GM21576 (cell line): ENCODE data around the gene RABL3.
"Not testable (repeated sequence)": the region's sequence is repeated elsewhere in the genome, so short reads cannot be mapped to it uniquely, and the experiment has no call there.

ENCODE experiments used
- ATAC-seq: cut with Tn5 transposase; IDR thresholded peaks from one replicate; pipeline ENCODE4 v1.9.1; 2021; ENCODE audit warnings: mild to moderate bottlenecking, moderate library complexity; ENCODE audit not compliant: unreplicated experiment

Gene RABL3

DNA sequence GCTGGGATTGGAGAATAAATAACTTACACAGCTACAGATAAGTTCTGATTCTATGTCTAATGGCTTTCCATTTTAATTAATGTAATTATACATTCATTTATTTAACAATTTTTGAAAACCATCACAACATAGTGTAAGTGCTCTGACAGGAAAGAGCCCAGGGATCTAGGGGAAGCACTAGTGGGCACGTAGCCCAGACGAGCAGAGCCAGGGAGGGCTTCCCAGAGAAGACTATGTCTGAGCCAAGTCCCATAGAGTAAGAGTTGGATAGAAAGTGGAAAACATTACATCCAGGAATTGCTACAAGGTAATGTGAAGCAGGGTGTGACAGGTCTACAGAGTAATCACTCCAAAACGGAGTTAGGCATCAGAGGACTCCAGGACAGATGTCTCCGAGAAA is 57.4 kb downstream of the RABL3 start:
- no peak for ATAC-seq

DNA sequence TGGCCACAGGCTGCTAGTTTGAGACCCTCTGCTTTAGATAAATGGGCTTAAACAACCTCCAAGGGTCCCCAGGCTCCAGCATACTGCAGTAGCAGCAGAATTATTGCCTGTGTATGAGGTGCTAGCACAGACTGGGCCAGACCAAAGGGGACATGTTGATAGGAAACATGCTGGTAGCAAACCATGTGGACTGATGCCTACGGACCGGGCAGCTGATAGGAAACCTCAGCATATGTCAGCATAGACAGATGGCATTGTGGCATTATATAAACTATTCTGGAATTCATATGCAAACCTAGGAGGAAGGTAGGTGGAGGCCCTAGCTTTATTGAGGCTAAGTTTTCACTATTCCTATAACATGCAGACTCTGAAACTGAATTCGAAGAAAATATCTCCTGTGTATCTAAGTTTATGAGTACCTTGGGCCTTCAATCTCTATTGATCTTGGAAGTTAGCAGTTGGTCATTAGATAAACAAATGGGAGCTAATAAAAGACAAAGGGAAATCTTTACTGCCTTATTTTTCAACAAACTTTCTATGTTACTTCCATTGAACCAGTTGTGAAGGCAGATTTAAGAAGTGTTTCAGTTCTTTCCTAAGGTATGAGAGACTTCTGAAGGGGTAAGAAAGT is 58.5 kb downstream of the RABL3 start:
- ATAC-seq = no peak

DNA sequence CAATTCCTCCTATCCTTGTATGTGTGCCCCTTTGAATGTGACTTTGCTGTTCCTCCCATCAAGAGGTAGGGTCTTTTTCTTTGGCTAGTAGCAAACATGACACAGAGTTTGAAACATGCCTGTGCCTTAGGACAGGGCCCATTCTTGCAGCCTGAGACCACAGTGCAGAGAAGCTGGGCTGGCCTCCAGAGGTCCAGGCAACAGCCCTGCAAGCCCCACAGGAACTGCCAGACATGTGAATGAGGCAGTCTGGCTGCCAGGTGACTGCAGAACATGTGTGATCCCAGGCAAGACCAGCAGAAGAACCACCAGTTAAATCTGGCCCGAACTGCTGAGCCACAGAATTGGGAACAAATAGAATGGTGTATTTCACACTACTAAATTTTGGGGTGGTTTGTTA is 59.1 kb downstream of the RABL3 start:
- ATAC-seq = no peak

DNA sequence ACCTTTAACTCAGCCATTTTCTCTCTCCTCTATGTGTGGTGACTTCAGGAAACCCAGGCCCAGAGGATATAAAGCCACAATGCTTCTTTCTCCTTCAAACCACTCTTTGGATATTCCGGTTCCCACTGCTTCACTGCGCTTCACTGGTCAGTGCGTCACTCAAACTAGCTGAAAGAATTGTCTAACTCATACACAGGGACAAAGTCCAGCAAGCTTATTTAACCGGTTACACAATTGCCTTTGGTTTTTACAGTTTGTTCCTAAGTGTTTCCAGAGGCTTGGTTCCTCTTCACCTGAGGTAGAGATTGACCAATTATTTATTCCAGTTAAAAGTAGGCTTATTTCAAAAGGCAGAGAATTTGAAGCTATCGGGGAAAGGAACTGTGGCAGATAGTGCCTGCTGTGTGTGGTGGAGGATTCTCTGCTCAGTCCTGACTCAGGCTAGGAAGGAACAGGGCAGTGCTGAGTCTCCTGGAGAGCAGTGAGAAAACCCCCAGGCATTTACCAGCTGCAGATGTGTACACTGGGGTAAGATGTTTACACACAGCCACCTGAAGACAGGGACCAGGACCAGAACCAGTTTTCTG is 60.1 kb downstream of the RABL3 start, which contains the start of gene HGD:
TSS of gene HGD (minus strand) at position 145 of the 587 bp plus-strand sequence. CDS start at position 17, 128 bp downstream.
- no peak for ATAC-seq

DNA sequence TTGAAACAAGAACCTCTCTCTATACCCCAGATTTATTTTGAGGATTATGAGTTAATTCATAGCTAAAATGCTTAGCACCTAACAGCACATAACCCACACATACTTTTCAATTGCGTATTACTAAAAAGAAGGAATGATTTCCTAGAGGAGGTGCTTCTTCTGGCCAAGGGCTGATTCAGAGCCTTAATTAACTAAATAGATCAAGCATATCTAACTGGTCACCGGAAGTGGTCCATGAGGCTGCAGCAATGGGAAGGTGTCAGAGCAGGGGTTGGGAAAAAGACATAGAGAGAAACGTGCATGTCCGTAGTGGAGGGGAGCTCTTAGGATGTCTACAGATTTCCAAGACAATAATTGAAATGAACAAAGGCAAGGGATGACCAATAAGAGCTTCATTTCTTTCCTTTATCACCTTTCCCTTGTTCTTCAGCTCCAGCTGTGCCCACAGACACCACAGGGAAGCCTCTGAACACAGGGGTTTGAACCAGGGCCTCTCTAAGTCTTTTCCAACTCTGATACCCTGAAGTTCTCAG is 60.7 kb downstream of the RABL3 start:
- no peak for ATAC-seq

DNA sequence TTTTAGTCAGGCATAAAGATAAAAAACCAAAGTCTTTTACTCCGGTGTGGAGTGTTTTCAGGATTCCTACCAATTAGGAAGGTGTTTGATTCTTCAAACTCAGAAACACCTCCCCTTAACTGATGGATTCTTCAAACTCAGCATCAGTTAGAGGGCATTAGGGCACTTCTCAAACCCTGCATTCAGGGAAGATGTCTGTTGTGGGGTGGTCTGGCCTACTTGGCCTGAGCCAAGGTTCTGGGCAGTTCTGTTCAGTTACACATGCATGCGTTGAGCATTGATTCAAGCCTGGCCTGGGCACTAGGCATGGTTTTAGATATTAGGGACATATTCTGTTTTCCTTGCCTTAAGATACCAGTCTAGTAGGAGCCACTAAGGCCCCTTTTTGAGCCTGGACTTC is 61.3 kb downstream of the RABL3 start:
- no peak for ATAC-seq

DNA sequence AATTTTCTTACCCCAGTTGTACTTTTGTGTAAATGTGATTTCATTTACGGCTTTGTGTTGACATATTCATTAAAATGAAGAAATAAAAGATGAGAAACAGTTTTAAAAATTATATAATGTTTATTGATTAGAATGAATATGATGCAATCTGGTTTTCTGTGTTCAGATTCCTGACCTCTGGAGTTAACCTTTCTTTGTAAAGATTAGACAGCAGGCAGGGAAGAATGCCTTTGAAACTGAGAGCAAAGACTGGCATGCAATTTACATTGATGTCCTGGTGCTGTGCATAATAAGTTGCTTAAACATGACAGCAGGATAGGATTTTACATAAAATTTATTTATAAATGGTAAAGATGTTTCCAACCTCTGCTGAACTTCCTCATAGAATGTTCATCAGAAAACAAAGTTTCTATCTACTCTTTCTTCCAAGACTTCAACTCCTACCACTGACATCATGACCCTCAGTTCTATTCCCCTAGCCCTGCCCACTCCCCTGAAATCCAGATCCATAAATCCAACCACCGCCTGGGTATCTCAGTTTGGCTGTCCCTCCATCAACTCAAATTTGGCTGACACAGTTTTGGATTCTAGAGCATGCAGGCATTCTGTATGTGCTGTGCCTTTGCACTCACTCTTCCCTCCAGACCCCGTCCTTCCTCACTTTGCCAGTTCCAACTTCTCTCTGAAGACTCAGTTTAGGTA is 62.0 kb downstream of the RABL3 start:
- ATAC-seq = no peak

DNA sequence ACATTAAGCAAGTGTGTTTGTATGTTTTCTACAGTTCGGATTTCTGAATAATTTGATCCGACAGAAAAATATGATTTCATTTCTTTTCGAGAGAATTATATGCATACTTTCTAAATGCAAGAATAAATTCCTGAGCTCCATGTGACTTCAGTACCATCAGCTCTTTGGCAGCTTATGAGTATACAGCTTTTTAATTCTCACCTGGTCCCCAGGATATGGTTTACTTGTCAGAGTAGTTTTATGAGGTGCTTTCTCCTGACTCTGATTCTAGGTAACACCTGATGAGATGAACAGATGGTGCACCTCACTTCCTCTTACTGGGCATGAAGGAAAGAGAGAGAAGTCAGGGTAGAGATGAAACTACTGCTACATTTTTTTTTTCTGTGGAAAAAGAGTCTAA is 63.3 kb downstream of the RABL3 start:
- ATAC-seq = peak; percentile 55

DNA sequence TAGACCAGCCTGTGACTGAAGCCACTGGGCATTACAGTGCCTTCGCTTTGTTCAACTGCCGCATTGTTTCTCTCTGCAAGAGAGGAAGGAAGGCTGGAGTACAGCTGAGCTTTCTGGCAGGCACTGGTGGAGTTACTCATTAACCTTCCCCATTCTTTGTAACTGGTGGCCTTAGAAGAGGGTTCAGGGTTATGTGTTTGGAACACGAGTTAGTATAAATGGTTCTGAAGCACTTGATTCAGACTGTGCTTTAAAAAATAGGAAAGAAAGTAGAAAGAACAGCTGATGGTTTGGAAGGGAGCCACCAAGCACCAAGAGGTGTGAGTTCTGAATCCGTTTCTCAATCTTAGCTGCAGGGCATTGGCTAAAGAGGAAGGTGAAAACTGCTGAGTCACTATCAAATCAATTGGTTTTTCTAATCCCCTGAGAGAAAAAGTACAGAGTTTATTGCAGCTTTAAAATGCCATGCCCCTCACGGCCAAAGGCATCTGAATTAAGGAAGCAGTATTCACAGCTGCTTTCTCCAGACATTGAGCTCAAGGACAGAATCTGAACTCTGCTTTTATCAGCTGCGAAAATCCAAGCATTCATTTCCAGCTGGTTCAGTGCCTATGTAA is 63.9 kb downstream of the RABL3 start:
- ATAC-seq = peak; percentile 85

DNA sequence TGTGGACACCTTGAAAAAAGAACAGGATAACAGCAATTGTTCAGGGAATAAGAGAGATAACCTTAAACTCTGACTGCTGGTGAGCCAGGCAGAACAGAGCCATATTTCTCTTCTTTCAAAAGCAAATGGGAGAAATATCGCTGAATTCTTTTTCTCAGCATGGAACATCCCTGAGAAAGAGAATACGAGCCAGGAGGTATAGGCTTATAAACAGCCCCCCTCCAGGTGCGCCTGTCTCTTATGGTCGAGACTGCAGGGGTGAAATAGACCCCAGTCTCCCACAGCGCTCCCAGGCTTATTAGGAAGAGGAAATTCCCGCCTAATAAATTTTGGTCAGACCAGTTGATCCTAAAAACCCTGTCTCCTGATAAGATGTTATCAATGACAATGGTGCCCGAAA is 65.1 kb downstream of the RABL3 start:
- not testable (repeated sequence) for ATAC-seq

DNA sequence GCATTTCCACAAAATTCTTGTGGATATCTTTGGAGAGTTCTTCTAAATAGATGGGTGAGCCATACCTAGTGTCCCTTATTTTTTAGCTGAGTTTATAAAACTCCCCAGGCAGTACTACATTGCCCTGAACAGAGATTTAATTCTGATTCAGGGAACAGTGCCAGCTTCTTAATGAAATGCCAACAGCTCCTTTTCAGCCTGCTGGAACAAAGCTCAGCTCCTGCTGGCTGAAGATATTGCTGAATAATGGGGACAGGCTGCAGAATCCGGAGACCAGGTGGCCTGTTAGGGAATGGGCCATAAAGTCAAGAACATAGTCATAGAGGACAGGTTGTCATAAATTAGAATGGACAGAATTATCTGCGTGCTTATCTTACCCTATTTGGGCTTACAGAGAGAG is 69.2 kb downstream of the RABL3 start:
- no peak for ATAC-seq

DNA sequence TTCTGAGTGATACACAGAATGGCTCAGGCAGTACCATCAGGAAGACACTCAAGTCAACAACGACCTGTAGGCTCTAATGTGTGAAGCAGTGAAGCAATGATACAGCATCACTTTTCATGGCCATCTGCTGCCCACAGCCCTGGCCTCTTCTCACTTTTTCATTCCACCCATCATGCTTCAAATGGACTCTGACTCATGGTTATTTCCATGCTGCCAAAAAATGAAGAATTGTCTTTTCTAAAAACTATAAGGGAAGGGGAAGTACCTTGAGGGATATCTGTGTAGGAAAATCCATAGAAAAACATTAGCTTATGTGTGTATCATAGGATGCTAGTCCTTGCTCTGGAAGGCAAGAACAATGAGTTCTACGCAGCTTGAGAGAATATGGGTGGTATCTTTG is 71.7 kb downstream of the RABL3 start:
- ATAC-seq = no peak

DNA sequence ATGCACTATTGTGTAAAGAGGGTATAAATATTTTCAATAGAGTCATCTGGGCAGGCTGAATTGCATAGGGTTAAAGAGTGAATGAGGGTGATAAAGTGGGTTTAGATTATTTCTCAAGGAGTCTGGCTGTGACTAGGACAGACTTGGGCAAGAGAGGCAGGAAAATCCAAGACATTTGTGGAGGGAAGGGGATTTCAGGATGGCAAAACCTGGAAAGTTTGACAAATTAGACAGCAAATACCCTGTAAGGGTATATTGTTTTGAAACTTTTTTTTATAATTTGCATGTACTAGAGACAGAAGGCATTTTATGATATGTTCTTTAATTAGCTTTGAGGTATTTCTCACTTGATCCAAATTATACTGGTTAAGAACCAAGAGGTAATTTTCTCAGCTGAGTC is 77.4 kb downstream of the RABL3 start:
- ATAC-seq = no peak

DNA sequence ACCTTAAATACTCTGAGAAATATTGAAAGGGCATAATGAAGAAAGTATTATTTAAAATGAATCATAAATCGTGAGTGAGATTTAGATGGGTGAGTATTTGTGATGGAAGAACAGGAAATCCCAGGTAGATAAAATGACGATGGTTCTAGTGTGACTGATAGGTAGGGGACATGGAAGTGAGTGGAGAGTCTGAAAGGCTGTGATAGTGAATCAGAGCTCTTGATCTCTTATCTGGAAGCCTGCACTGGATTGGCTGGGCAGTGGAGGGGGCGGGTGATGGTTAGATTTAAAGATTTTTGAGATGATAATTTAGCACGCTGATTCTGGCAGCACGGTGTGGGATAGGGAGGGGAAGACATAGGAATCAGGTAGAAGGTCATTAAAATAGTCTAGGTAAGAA is 80.4 kb downstream of the RABL3 start:
- no peak for ATAC-seq

DNA sequence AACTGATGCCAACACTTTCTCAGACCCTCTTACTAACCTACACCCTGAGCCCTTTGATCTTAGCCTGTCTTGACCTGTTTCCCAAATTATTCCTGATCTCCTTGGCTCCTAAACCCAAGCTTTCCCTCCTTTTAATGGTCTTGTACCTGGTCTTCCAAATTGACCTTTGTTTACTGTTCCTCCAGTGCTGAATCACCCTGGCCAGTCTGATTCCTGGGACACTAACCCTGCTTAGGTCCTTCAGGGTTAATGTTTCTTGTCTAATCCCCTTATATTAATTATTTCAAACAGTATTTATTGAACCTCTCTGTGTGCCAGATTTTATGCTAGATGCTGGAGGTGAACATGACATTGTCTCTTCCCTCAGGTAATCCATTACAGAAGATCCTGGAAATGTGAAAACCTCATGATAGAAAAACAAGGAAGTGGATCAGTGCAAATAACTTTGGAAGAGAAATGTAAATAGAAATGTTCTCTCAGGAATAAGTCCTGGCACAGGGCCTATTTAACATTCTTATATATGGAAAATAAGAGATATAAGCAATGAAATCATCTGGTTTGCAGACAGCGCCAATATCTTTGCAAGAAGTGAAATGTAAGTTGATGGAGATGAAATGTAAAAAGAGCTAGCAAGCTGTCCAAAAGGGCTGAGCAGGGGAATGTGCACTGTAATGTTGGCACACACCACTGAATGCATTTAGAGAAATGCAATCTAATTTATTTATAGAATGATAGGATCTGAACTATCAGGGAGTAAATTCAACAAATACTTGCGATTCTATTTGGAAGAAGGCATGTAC is 81.0 kb downstream of the RABL3 start:
- ATAC-seq = no peak

DNA sequence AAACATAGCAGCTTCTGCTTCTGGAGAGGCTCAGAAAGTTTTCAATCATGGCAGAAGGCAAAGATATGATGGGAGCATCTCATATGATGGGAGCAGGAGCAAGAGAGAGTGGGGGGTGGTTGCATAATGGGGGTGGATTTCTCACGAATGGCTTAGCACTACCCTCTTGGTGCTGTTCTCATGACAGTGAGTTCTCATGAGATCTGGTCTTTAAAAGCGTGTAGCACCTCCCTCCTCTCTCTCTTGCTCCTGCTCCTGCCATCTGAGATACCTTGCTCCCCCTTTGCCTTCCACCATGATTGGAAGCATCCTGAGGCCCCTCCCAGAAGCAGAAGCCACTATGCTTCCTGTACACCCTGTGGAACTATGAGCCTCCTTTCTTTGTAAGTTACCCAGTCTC is 82.5 kb downstream of the RABL3 start:
- ATAC-seq = no peak

DNA sequence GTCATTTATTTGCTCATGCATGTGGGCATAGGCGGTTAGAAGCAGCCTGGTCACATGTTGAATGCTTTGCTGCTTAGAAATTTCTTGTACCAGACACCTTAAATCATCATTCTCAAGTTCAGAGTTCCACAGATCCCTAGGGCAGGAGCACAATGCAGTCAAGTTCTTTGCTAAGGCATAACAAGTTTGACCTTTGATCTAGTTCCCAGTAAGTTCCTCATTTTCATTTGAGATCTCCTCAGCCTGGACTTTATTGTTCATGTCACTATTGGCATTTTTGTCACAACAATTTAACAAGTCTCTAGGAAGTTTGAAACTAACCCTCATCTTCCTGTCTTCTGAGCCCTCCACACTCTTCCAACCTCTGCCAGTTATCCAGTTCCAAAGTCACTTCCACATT is 83.0 kb downstream of the RABL3 start:
- ATAC-seq = no peak

DNA sequence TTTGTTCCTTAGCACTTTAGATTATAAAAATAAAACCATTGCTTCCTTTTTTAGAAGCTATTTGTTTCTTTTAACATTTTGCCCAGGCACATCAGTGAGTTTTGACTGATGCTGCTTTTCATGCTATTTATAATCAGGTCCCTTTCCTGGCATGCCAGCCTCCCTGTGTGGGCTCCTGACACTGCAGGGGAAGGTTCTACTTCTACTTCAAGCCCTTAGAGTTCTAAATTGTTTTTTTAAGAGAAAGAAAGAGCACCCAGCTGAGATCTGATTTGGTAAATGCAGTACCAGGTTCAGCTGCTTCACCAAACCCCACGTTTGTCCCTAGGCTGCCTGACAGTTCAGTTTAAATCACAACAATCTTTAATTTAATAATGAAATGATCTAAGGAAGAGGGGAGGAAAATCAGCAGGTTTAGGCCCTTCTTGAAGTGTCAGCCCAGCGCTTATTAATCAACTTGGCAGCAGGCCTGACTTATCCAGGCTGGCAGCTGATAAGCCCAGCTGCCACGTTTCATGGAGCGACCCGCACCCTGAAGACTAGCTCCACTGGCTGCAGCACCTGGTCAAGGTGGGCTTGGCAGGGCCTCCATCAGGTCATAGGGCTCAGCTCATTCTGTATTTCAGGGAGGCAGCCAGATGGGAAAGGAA is 89.3 kb downstream of the RABL3 start:
- no peak for ATAC-seq

DNA sequence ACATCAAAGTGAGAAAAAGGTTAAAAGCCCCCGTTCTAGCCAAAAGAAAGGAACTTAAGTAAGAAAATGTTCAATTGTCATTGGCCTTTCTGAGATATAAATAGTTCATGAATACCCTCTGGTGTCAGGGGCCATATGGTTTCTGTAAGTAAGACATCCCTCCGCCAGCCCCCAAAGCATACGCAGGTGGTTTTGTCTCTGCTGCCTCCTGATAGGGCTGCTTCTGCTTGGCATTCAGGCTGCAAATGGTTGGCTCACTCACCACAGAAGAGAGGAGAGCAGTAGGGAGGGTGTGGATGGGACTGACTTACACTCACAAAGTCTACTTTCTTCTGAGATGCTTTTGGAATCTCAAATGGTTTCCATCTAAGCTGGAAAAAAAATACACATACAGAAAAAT is 90.0 kb downstream of the RABL3 start:
- no peak for ATAC-seq

DNA sequence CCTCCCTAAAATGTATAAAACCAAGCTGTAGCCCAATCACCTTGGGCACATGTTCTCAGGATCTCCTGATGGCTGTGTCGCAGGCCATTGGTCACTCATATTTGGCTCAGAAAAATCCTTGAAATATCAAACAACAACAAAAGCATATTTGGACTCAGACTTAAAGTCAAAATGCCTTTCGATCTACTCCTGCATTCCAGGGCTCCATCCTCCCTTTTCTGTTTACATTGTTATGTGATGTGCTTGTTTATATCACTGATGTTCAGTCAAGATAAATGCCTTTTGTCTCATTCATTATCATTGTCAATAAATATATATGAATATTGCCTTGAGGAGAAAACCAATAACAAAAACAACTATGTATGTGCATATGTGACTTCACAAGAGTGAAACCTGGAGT is 92.0 kb downstream of the RABL3 start:
- ATAC-seq = no peak
